HL-60 (cell line): ENCODE results near the gene PPP2R2D.

Source experiments
- POLR2AphosphoS5 ChIP-seq: IDR thresholded peaks from 2 replicates; pipeline ENCODE4 v1.6.1; 2012; ENCODE audit warnings: low read depth
- SPI1 ChIP-seq: IDR thresholded peaks from 2 replicates; pipeline ENCODE4 v1.6.1; 2012; ENCODE audit warnings: low read depth, mild to moderate bottlenecking, borderline replicate concordance
- TF ChIP-seq, protein P1 (sequence below): IDR thresholded peaks from one replicate; pipeline ENCODE4 v1.5.1; 2011; ENCODE audit warnings: low read length, control low read depth, inconsistent platforms; ENCODE audit not compliant: insufficient read depth

DNA sequence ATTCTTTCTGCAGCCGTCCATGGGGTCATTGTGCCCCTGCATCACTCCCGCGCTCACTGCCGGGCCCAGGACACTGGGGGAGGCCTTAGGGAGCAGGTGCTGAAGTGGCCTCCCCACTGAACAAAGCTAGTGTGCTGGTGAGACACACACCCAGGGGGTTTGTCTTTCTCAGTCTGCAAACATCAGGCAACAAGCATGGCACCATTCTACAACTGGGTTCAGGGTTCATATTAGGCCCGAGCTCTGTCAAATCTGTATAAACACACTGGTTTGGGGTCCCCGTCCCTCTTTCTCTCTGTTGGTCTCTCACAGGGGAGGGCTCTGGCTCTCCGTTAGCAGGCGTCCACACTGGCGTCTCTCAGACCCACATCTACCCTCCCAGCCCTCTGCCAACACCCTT, 11.1 kb upstream of the PPP2R2D start:
- no peak for TF ChIP-seq SPI1
- TF ChIP-seq, protein P1, sequence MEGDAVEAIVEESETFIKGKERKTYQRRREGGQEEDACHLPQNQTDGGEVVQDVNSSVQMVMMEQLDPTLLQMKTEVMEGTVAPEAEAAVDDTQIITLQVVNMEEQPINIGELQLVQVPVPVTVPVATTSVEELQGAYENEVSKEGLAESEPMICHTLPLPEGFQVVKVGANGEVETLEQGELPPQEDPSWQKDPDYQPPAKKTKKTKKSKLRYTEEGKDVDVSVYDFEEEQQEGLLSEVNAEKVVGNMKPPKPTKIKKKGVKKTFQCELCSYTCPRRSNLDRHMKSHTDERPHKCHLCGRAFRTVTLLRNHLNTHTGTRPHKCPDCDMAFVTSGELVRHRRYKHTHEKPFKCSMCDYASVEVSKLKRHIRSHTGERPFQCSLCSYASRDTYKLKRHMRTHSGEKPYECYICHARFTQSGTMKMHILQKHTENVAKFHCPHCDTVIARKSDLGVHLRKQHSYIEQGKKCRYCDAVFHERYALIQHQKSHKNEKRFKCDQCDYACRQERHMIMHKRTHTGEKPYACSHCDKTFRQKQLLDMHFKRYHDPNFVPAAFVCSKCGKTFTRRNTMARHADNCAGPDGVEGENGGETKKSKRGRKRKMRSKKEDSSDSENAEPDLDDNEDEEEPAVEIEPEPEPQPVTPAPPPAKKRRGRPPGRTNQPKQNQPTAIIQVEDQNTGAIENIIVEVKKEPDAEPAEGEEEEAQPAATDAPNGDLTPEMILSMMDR = no peak
- TF ChIP-seq POLR2AphosphoS5 = no peak
